ENCODE measurements around the gene CST7.
"Not testable (repeated sequence)": the region's sequence is repeated elsewhere in the genome, so short reads cannot be mapped to it uniquely, and the experiment has no call there.

The CST7 gene

DNA sequence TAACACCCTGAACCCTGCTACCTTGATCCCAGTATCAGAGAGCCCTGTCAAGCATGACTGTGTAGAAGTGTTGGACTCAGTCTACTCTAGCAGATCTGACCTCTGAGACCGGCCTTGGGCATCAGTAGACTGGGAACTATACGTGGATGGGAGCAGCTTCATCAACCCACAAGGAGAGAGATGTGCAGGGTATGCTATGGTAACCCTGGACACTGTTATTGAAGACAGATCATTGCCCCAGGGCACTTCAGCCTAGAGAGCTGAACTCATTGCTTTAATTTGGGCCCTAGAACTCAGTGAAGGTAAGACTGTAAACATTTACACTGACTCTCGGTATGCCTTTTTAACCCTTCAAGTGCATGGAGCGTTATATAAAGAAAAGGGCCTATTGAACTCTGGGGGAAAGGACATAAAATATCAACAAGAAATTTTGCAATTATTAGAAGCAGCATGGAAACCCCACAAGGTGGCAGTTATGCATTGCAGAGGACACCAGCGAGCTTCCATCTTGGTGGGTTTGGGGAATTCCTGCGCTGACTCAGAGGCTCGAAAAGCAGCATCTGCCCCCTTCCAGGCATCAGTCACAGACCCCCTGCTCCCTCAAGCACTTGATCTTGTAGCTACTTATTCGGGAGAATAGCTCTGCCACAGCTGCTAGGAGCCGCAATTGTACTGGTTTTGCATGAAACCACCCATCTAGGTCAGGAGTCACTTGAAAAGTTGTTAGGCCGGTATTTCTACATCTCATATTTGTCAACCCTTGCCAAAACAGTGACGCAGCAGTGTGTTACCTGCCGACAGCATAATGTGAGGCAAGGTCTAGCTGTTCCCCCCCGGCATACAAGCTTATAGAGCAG, 19.0 kb upstream of the CST7 start:
- FAIRE-seq = not testable (repeated sequence)

DNA sequence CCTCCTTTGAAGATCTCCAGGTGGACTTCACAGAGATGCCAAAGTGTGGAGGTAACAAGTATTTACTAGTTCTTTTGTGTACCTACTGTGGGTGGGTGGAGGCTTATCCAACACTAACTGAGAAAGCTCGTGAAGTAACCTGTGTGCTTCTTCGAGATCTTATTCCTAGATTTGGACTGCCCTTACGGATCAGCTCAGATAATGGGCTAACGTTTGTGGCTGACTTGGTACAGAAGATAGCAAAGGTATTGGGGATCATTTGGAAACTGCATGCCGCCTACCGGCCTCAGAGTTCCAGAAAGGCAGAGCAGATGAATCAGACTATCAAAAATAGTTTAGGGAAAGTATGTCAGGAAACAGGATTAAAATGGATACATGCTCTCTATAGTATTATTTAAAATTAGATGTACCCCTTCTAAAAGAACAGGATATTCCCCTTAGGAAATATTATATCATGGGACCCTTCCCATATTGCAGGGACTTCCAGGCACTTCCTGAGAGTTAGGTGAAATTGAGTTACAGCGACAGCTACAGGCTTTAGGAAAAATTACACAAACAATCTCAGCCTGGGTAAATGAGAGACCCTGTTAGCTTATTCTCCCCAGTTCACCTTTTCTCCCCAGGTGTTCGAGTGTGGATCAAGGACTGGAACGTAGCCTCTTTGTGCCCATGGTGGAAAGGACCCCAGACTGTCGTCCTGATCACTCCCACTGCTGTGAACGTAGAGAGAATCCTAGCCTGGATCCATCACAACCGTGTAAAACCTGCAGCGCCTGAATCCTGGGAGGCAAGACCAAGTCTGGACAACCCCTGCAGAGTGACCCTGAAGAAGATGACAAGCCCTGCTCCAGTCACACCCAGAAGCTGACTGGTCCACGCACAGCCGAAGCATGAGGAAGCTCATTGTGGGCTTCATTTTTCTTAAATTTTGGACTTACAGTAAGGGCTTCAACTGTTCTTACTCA, 18.1 kb upstream of the CST7 start:
- not testable (repeated sequence) for FAIRE-seq

DNA sequence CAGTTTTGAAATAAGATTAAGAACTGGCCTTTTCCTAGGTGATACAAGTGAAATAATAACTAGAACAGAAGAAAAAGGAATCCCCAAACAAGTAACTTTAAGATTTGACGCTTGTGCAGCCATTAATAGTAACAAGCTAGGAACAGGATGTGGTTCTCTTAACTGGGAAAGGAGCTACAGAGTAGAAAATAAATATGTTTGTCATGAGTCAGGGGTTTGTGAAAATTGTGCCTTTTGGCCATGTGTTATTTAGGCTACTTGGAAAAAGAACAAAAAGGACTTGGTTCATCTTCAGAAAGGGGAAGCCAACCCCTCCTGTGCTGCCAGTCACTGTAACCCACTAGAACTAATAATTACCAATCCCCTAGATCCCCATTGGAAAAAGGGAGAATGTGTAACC, 17.2 kb upstream of the CST7 start:
- FAIRE-seq = not testable (repeated sequence)

- no peak for FAIRE-seq
These were observed 15.7 kb upstream of the CST7 start for GRCh38 chr20:24933266-24933908.

- no peak for FAIRE-seq
These were observed 14.9 kb upstream of the CST7 start for GRCh38 chr20:24934101-24934661.

DNA sequence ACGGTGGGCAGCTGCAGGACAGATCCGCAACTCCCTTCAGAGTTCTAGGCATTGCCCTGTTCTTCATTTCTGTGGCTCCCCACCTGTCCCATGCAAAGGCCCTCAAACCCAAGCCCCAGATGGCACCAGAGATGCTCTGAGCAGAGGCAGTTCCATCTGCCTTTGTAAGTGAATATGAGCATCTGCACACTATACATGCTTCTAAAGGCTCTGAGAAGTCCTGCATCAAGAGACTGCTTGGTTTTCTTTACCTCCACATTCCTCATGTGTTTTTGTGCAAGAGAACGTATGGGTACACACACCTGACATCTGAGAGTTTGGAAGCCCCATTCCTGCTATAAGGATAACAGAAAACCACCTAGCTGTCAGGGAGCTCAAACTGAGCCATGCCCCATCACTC, 14.4 kb upstream of the CST7 start:
- no peak for FAIRE-seq

- FAIRE-seq = no peak
These were observed 13.9 kb upstream of the CST7 start for GRCh38 chr20:24935140-24935539.

GRCh38 chr20:24935766-24936525, 13.1 kb upstream of the CST7 start:
- FAIRE-seq = no peak

- FAIRE-seq = no peak
These were observed 12.3 kb upstream of the CST7 start for GRCh38 chr20:24936526-24937407.

DNA sequence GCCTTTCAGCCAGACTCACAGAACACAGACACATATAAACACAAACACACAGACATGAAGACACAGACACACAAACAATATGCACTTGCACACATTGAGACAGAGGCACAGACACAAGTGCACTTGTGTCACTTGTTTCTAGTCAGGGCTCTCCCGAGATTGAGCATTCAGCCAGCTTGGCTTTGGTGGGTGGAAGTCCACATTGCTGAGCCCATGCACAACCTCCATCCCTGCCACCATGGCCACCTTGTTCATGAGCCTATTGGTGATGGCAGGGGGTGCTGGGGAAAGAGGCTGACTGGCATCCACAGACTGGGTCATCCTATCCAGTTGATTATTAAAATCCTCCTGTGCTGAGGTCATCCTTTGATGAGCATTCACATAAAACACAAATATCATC, 11.5 kb upstream of the CST7 start:
- no peak for FAIRE-seq

- FAIRE-seq = no peak
These were observed 10.6 kb upstream of the CST7 start for GRCh38 chr20:24938498-24938897.

DNA sequence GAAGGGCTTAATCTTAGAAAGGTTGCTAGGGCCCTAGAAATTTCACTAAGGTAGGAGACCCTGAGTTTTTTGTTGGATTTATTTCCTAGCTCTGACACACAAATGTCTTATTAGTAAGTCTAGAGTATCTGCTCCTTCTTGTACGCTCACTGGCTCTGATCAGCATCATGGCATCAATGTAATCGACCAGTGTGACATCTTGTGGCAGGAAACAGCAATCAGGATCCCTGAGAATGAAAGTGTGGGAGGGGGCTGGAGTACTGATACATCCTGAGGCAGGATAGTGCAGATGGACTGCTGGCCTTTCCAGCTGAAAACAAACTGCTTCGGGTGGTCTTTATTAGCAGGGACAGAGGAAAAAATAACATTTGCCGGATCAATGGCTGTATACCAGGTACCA, 10.0 kb upstream of the CST7 start:
- no peak for FAIRE-seq

GRCh38 chr20:24942679-24943078, 6.4 kb upstream of the CST7 start:
- no peak for FAIRE-seq

DNA sequence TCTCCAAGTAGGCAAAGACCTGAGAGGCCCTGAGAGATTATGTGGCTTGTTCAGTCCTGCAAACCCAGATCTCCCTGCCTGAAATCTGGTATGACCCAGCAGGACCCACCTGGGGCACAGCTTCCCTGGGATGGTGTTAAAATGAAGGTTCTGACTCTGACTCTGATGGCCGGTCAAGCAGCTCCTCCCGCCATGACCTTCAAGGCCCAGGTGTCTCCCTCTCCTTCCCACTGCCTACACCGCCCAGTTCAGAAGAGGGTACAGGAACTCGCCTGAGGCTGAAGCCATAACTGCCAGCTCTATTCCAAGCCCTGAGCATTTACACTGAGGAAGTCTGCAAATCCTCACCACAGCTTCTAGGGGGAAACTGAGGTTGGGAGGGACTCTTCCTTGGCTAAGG, 5.9 kb upstream of the CST7 start:
- no peak for FAIRE-seq

GRCh38 chr20:24943731-24944130, 5.3 kb upstream of the CST7 start:
- FAIRE-seq = no peak

DNA sequence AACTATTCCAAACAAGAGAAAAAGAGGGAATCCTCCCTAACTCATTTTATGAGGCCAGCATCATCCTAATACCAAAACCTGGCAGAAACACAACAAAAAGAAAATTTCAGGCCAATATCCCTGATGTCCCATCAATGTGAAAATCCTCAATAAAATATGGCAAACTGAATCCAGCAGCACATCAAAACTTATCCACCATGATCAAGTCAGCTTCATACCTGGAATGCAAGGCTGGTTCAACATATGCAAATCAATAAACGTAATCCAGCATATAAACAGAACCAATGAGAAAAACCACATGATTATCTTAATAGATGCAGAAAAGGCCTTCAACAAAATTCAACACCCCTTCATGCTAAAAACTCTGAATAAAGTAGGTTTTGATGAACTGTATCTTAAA, 2.7 kb upstream of the CST7 start:
- FAIRE-seq = not testable (repeated sequence)

GRCh38 chr20:24948396-24948938, 602 bp upstream of the CST7 start:
- FAIRE-seq = not testable (repeated sequence)

- no peak for FAIRE-seq
These were observed 673 bp downstream of the CST7 start for GRCh38 chr20:24949756-24950127.

DNA sequence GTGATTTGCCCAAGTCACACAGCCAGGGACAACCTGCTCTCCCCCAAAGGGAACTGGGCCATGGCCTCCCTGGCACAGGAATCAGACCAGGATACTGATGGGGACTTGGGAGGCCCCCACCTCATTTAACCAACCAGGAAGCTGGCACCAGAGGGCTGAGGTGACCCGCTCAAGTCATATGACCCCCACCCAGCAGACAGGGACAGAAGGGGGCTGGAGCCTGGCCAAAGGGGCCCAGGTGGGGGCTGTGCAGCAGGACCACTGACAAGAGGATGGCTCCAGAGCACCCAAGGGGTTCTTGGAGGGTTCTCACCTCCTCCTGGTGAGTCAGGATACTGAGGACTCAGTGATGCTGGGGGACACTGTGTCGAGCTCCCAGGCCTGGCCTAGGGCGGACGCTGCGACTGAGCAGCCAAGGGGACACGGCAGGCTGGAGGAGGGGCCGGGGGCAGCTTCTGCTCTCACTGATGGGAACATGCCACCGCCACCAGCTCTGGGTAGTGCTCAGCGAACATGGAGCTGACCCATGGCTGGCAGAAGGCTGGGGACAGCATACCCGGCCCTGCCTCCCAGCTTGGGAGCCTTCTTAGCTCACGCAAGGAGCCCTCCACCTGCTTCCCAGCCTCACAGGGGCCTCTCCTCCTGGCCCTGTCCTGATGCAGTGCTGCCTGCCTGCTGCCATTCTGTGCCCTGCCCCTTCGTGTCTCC, 1.2 kb downstream of the CST7 start:
- FAIRE-seq = no peak

GRCh38 chr20:24950836-24951525, 1.9 kb downstream of the CST7 start:
- no peak for FAIRE-seq

All from TTC549 (cell line).